Small intestine (tissue), 7 donors: ENCODE results near the gene HIPK4. TPM values are rescaled to one million over a fixed set of nuclear protein-coding genes. Genes with fewer than 3 reads are reported as not detected.

Experiments used
- DNase-seq, 2 donors: peaks; one replicate each; pipeline versions ENCODE4 v3.0.0 to v3.0.0-alpha.2; 2013
- FAIRE-seq: peaks from 2 replicates; lab custom pipeline; 2012; peaks lifted over from hg19 to GRCh38; lab: Jason Lieb, UNC
- H3K27ac ChIP-seq, 3 donors: one replicate each; pipeline ENCODE4 v1.5.1; 2013; ENCODE audit warnings: low read length in 2 of 3, mild to moderate bottlenecking in 2 of 3, control low read depth in 1 of 3, inconsistent platforms in 1 of 3, low read depth in 1 of 3, moderate library complexity in 1 of 3
- H3K27me3 ChIP-seq, 3 donors: one replicate each; pipeline ENCODE4 v1.6.1; 2013; ENCODE audit warnings: low read length in 3 of 3, inconsistent platforms in 1 of 3; ENCODE audit not compliant: control insufficient read depth in 3 of 3, insufficient read depth in 3 of 3
- H3K36me3 ChIP-seq, 3 donors: one replicate each; pipeline ENCODE4 v1.6.1; 2013; ENCODE audit warnings: low read length in 3 of 3, inconsistent platforms in 1 of 3, low read depth in 1 of 3, mild to moderate bottlenecking in 1 of 3, moderate library complexity in 1 of 3; ENCODE audit not compliant: control insufficient read depth in 3 of 3, insufficient read depth in 2 of 3
- H3K4me1 ChIP-seq, 3 donors: one replicate each; pipeline ENCODE4 v1.6.1; 2013; ENCODE audit warnings: low read length in 2 of 3, inconsistent platforms in 1 of 3, low read depth in 1 of 3, mild to moderate bottlenecking in 1 of 3, moderate library complexity in 1 of 3; ENCODE audit not compliant: control insufficient read depth in 3 of 3, insufficient read depth in 2 of 3
- H3K4me3 ChIP-seq, 3 donors: one replicate each; pipeline ENCODE4 v1.5.1; 2013; ENCODE audit warnings: low read length in 3 of 3, control low read depth in 1 of 3, inconsistent platforms in 1 of 3, low read depth in 1 of 3, mild to moderate bottlenecking in 1 of 3, moderate library complexity in 1 of 3
- H3K9me3 ChIP-seq, 2 donors: one replicate each; pipeline ENCODE4 v1.6.1; 2013; ENCODE audit warnings: low read depth in 1 of 2, low read length in 1 of 2; ENCODE audit not compliant: control insufficient read depth in 2 of 2, insufficient read depth in 1 of 2
- WGBS, 3 donors: extraction: QIAGEN DNeasy Blood & Tissue Kit; methylation state at CpG; one replicate each; pipeline ENCODE4 v1.1.7; 2013; 5-methylcytosine and 5-hydroxymethylcytosine counted together
- polyA plus RNA-seq, 4 donors: library from polyadenylated mRNA; stranded (reverse) in 3 of 4; unstranded in 1 of 4; fragments of 200-250 nt in 3 of 4; fragments of 120-200 nt in 1 of 4; gene quantifications; one replicate each; pipeline versions ENCODE4 v1.2.1 to v1.2.3, GENCODE V29; 2013
- donor health status: healthy with polysubstance abuse.
- donor health status: control.
- donor health status: control.
- donor health status: Bipolar disorder and iron deficiency.
- donor health status: healthy.

HIPK4 gene
- polyA plus RNA-seq, 4 donors = 0.07 TPM; not detected in 2

GRCh38 chr19:40393894-40394815 lies 4.2 kb upstream of the HIPK4 start:
- H3K27ac ChIP-seq = no peak overlapping the region
- FAIRE-seq (no peak), DNase-seq (no peak)
- H3K36me3 ChIP-seq = peaks cover 0 to 11% (median 3%) of the 10 kb centered on the region in 3 donors
- H3K4me3 ChIP-seq = no peak overlapping the region
- no peaks in the 10 kb centered on the region for H3K9me3 ChIP-seq
- no peaks in the 10 kb centered on the region for H3K27me3 ChIP-seq
- 86 to 89% (median 88%) methylated on average over 37 to 41 of the region's 41 CpGs for WGBS, 3 donors
- H3K4me1 ChIP-seq = peaks cover 0 to 9% (median 2%) of the 10 kb centered on the region in 3 donors

GRCh38 chr19:40392894-40393517 lies 3.0 kb upstream of the HIPK4 start:
- H3K27me3 ChIP-seq = no peaks in the 10 kb centered on the region
- no peak overlapping the region for H3K27ac ChIP-seq
- FAIRE-seq (no peak), DNase-seq (peak in 1 of 2 donors; percentile 27)
- 37 to 54% (median 43%) methylated on average over 9 of the region's 9 CpGs for WGBS, 3 donors
- H3K4me3 ChIP-seq = no peak overlapping the region
- H3K36me3 ChIP-seq = peaks cover 0 to 11% (median 3%) of the 10 kb centered on the region in 3 donors
- no peaks in the 10 kb centered on the region for H3K9me3 ChIP-seq
- peaks cover 0 to 1% (median 0%) of the 10 kb centered on the region in 3 donors for H3K4me1 ChIP-seq

GRCh38 chr19:40392123-40392522 lies 2.1 kb upstream of the HIPK4 start:
- Histone ChIP-seq H3K27me3 (no peaks in the 10 kb centered on the region), H3K4me1 (no peaks in the 10 kb centered on the region), H3K4me3 (no peak overlapping the region), H3K9me3 (no peaks in the 10 kb centered on the region), H3K27ac (no peak overlapping the region), H3K36me3 (peaks cover 0 to 8% (median 0%) of the 10 kb centered on the region in 3 donors)
- no peak for FAIRE-seq
- no peak for DNase-seq
- 66 to 74% (median 69%) methylated on average over 8 of the region's 8 CpGs for WGBS, 3 donors

- WGBS, 3 donors = 94 to 97% (median 95%) methylated on average over 33 of the region's 33 CpGs
- H3K36me3 ChIP-seq = no peaks in the 10 kb centered on the region
- FAIRE-seq (no peak), DNase-seq (no peak)
- H3K4me3 ChIP-seq = no peak overlapping the region
- H3K27ac ChIP-seq = no peak overlapping the region
- no peaks in the 10 kb centered on the region for H3K9me3 ChIP-seq
- H3K27me3 ChIP-seq = no peaks in the 10 kb centered on the region
- no peaks in the 10 kb centered on the region for H3K4me1 ChIP-seq
Observed at GRCh38 chr19:40389404-40390083, 437 bp downstream of the HIPK4 start.

- no peaks in the 10 kb centered on the region for H3K27me3 ChIP-seq
- H3K36me3 ChIP-seq = no peaks in the 10 kb centered on the region
- H3K4me1 ChIP-seq = no peaks in the 10 kb centered on the region
- FAIRE-seq (no peak), DNase-seq (no peak)
- H3K9me3 ChIP-seq = no peaks in the 10 kb centered on the region
- WGBS, 3 donors = 68 to 86% (median 82%) methylated on average over 2 to 3 of the region's 3 CpGs
- no peak overlapping the region for H3K4me3 ChIP-seq
- H3K27ac ChIP-seq = no peak overlapping the region
Observed at GRCh38 chr19:40388481-40388880, 1.5 kb downstream of the HIPK4 start.

- Histone ChIP-seq H3K4me3 (no peak overlapping the region), H3K4me1 (no peaks in the 10 kb centered on the region), H3K9me3 (no peaks in the 10 kb centered on the region), H3K27ac (no peak overlapping the region), H3K27me3 (no peaks in the 10 kb centered on the region), H3K36me3 (no peaks in the 10 kb centered on the region)
- FAIRE-seq (no peak), DNase-seq (no peak)
- 91 to 92% (median 92%) methylated on average over 10 of the region's 10 CpGs for WGBS, 3 donors
Observed at GRCh38 chr19:40387155-40387554, 2.8 kb downstream of the HIPK4 start.

- H3K27me3 ChIP-seq = no peaks in the 10 kb centered on the region
- H3K4me1 ChIP-seq = no peaks in the 10 kb centered on the region
- peaks cover 0 to 20% (median 0%) of the 10 kb centered on the region in 3 donors for H3K36me3 ChIP-seq
- DNase-seq (no peak), FAIRE-seq (no peak)
- WGBS, 3 donors = 82 to 88% (median 87%) methylated on average over 27 to 28 of the region's 28 CpGs
- H3K27ac ChIP-seq = no peak overlapping the region
- H3K4me3 ChIP-seq = no peak overlapping the region
- no peaks in the 10 kb centered on the region for H3K9me3 ChIP-seq
Observed at GRCh38 chr19:40383668-40384248, 6.2 kb downstream of the HIPK4 start.

- Histone ChIP-seq H3K4me1 (no peaks in the 10 kb centered on the region), H3K36me3 (peaks cover 2 to 42% (median 8%) of the 10 kb centered on the region in 3 donors), H3K4me3 (no peak overlapping the region), H3K27ac (no peak overlapping the region), H3K27me3 (no peaks in the 10 kb centered on the region), H3K9me3 (no peaks in the 10 kb centered on the region)
- whole genome bisulfite sequencing, 3 donors = 74 to 86% (median 78%) methylated on average over 3 of the region's 3 CpGs
- DNase-seq (no peak), FAIRE-seq (no peak)
Observed at GRCh38 chr19:40381321-40381720, 8.7 kb downstream of the HIPK4 start.
